ENCODE measurements around the gene RXYLT1. TPM values are rescaled to one million over a fixed set of nuclear protein-coding genes. Genes with fewer than 3 reads are reported as not detected.

Gene RXYLT1
- total RNA-seq: 11.8 and 24.1 TPM in 2 replicates

GRCh38 chr12:63779498-63780481 is at the start of gene RXYLT1:
Gene RXYLT1, plus strand, starts transcription at chr12:63779909. Its CDS starts 52 bp downstream, at chr12:63779961.

DNA sequence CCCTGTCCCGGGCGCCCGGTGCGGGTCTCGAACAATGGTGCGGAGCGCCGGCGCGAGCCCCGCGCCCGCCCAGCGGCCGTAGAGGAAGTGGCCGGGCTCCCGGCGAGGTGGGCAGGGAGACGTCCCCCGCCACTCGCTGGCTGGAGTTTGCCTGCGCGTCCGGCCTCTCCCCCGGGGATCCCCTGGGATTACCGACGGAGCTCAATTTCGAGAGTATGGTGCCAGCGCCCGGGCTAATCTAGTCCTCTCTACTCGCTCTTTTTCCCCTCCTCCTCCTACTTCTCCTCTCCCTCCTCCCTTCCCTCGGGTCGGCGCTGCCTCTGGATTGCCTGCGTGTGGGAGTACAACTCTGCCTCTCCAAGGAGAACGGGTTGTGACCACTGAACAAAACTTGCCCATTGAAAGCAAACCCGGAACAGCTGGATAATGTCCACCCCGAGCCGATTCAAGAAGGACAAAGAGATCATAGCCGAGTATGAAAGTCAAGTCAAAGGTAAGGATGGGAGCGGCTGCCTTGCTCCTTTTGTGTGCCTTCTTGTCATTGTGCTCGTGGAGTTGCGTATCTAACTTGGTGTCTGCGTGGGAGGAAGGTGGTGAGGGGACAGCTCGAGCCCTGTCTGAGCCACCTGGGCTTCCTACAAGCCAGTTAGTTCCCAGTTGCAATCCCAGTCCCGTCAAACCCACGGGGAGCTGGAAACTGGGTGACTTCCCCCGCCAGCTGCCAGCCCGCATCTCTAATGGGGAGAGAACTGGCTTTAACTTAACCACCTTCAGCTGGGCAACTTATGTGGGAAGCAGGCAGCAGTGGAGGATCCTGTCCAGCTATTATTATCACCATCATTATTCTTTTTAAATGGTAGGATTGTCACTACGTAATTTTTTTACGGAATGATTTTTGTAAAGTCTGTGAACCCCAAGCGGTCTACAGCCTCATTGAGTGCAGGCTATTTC is 65.0 kb downstream of the RXYLT1 start, which contains the start of gene SRGAP1:
Gene SRGAP1 (plus strand): TSS at position 310 of the 951 bp plus-strand sequence. CDS start 117 bp downstream, at position 427.

Small RNA genes within 50 kb of the gene (small RNA-seq; reads per million reads assigned to genes)
- gene AC084357.1: not detected

Other genes with a start within 250 kb of the RXYLT1 start
- gene DPY19L2, start 111.4 kb upstream of the RXYLT1 start, total RNA-seq: 4.1 and 4.7 TPM in 2 replicates
- 9.0 and 11.7 TPM in 2 replicates for gene SRGAP1, start 64.8 kb downstream of the RXYLT1 start, total RNA-seq

All from placental epithelial cell (primary cell).